ENCODE data around the gene PRKAR1B.

Gene PRKAR1B

GRCh38 chr7:601595-602340 lies 125.3 kb downstream of the PRKAR1B start:
- DNase-seq (ENCODE audit: low read depth), result peak; percentile 63

- no peak for DNase-seq (ENCODE audit: low read depth)
Measured at GRCh38 chr7:601036-601594, 126.0 kb downstream of the PRKAR1B start.

GRCh38 chr7:600149-601035 lies 126.7 kb downstream of the PRKAR1B start:
- no peak for DNase-seq (ENCODE audit: low read depth)

GRCh38 chr7:598899-599298 lies 128.2 kb downstream of the PRKAR1B start:
- DNase-seq (ENCODE audit: low read depth), result no peak

GRCh38 chr7:597348-598178 lies 129.5 kb downstream of the PRKAR1B start:
- DNase-seq (ENCODE audit: low read depth), result no peak

- no peak for DNase-seq (ENCODE audit: low read depth)
Measured at GRCh38 chr7:596819-597182, 130.3 kb downstream of the PRKAR1B start.

GRCh38 chr7:596071-596818 lies 130.8 kb downstream of the PRKAR1B start:
- no peak for DNase-seq (ENCODE audit: low read depth)

GRCh38 chr7:595621-596010 lies 131.5 kb downstream of the PRKAR1B start:
- DNase-seq (ENCODE audit: low read depth), result no peak

GRCh38 chr7:594920-595620 lies 132.0 kb downstream of the PRKAR1B start:
- no peak for DNase-seq (ENCODE audit: low read depth)

- DNase-seq (ENCODE audit: low read depth), result no peak
Measured at GRCh38 chr7:594212-594913, 132.7 kb downstream of the PRKAR1B start.

GRCh38 chr7:593324-594115 lies 133.6 kb downstream of the PRKAR1B start:
- no peak for DNase-seq (ENCODE audit: low read depth)

- no peak for DNase-seq (ENCODE audit: low read depth)
Measured at GRCh38 chr7:591856-592628, 135.0 kb downstream of the PRKAR1B start.

GRCh38 chr7:590731-591551 lies 136.1 kb downstream of the PRKAR1B start:
- no peak for DNase-seq (ENCODE audit: low read depth)

- no peak for DNase-seq (ENCODE audit: low read depth)
Measured at GRCh38 chr7:589781-590575, 137.1 kb downstream of the PRKAR1B start.

- no peak for DNase-seq (ENCODE audit: low read depth)
Measured at GRCh38 chr7:587767-588166, 139.3 kb downstream of the PRKAR1B start.

GRCh38 chr7:586494-586893 lies 140.6 kb downstream of the PRKAR1B start:
- no peak for DNase-seq (ENCODE audit: low read depth)

- no peak for DNase-seq (ENCODE audit: low read depth)
Measured at GRCh38 chr7:585873-586272, 141.2 kb downstream of the PRKAR1B start.

All from activated T-helper 1 cell treated with Interleukin-2 at 50 U/mL for 16 hours (primary cell).